GM21737 (cell line): ENCODE results near the gene C8G.
A peak's percentile ranks its signal among the peaks of the same experiment; 100 is the strongest.

Source experiments
- ATAC-seq: cut with Tn5 transposase; IDR thresholded peaks from one replicate; pipeline ENCODE4 v1.9.1; 2021; ENCODE audit warnings: mild to moderate bottlenecking, moderate library complexity; ENCODE audit not compliant: unreplicated experiment

Gene C8G

GRCh38 chr9:136980669-136981478 lies 35.8 kb downstream of the C8G start:
- no peak for ATAC-seq

- ATAC-seq: no peak
Measured at GRCh38 chr9:136981588-136982231, 36.7 kb downstream of the C8G start.

GRCh38 chr9:136982232-136983051 lies 37.4 kb downstream of the C8G start, which contains the start of gene LCNL1:
Gene LCNL1 (plus strand): TSS chr9:136982993. CDS start chr9:136983587, 594 bp downstream.
- ATAC-seq: no peak

GRCh38 chr9:136983167-136983566 lies 38.1 kb downstream of the C8G start:
- no peak for ATAC-seq

GRCh38 chr9:136983656-136984314 lies 38.7 kb downstream of the C8G start:
- ATAC-seq: no peak

- no peak for ATAC-seq
Measured at GRCh38 chr9:136984464-136985026, 39.5 kb downstream of the C8G start.

- ATAC-seq: no peak
Measured at GRCh38 chr9:136985027-136985602, 40.1 kb downstream of the C8G start.

- no peak for ATAC-seq
Measured at GRCh38 chr9:136985853-136986252, 40.8 kb downstream of the C8G start.

GRCh38 chr9:136988872-136989271 lies 43.8 kb downstream of the C8G start:
- no peak for ATAC-seq

- no peak for ATAC-seq
Measured at GRCh38 chr9:136990242-136990911, 45.3 kb downstream of the C8G start.

- peak; percentile 76 for ATAC-seq
Measured at GRCh38 chr9:136991993-136992818, 47.2 kb downstream of the C8G start, which contains the start of gene PAXX. Gene PAXX (plus strand): TSS chr9:136992422. CDS start chr9:136992444, 22 bp downstream.

GRCh38 chr9:136992819-136993369 lies 47.9 kb downstream of the C8G start:
- ATAC-seq: no peak

GRCh38 chr9:136994180-136994887 lies 49.3 kb downstream of the C8G start:
- ATAC-seq: no peak

- ATAC-seq: no peak
Measured at GRCh38 chr9:136994888-136995230, 49.8 kb downstream of the C8G start.

GRCh38 chr9:136995362-136995761 lies 50.3 kb downstream of the C8G start:
- no peak for ATAC-seq

GRCh38 chr9:136995772-136996311 lies 50.8 kb downstream of the C8G start:
- ATAC-seq: no peak
